ENCODE results near the gene VSTM4.

Gene VSTM4

DNA sequence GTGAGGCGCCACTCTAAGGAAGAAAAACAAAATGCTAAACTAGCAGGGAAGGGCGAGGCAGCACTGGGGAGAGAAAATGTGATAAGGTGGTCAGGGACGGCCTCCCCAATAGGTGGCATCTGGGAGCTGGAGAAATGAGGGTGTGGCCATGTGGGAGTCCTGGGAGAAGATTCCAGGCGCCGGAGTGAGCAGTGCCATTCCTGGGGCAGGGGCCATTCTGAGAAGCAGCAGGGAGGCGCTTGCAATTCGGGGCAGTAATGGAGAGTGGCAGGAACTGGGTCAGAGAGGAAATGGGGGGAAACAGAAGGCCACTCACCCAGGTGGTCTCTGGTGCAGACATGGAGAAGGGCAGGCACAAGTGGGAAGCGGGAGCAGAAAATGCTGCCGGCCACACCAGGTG, 113.9 kb downstream of the VSTM4 start:
- no peak for DNase-seq

DNA sequence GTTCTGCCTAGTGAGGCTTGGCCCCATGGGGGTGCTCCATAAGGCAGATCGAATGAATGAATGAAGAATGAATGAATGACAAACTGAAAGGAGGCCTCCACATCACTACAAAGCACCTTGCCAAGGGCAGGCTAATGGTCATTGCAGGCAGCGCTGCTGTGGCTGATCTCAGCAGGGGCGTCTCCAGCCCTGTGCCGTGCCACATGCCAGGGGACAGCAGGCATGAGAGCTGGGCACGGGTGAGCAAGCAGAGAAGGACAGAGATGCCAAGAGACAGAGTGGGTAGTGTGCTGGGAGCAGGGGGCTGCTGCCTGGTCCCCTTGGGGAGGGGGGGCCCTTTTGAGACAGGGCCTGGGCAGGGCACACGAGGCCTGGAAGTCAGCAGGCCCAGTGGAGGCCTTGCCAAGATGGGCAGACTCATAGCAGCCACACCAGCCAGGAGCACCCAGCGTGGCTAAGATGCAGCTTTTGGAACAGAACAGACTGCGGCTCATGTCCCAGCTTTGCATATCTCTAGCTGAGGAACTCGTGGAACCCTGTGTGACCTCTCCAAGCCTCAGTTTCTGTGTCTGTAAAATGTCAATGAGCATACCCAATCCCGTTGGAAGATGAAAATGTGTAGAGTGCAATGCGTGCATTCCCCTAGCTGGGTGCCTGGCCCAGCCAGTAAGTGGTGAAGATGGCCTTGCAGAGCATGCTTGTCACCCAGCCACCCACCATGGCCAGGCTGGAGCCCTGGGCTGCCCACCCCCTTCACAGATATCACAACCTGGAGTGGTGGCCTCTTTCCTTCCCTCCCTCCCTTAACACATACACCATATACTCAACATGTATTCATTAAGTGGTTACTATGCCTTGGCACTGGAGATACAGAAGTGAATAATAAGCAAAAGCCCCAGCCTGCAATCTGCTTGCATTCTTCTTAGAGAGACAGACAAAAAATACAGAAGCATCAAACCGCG, 114.6 kb downstream of the VSTM4 start:
- no peak for DNase-seq

DNA sequence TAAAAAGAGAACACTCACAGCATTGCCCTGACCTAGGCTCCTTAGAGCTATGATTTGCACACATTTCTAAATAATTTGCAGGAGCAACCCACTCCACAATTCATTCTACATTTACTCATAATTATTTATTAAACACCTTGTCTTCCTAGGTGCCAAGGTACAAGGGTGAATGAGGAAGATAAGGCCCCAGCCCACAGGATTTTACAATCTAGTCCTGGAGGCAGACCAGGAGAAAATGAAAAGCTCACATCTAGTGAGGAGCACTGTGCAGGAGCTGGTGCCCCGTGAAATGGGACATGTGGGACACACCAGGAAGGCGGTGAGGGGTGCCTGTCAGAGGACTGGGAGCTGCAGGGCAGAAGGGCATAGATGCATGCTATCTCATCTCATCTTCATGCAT, 116.0 kb downstream of the VSTM4 start:
- DNase-seq = no peak

DNA sequence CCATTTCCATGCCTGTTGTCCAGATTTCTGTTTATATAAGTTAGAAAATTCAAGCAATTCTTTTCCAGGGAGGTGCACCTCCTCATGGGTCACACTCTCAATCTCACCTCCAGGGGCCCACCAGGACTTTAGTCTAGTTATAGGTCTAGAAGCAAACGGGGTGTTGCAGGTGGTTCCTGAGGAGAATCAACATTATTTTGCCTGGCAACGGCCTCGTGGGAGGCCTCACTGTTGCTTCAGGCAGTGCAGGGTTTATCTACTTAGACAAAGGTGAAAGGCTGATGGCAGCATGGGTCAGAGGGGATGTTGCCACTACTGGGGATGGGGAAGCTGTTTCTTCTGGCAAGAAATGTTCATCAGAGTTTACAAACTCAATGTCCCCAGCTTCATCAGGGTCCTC, 119.0 kb downstream of the VSTM4 start:
- DNase-seq = no peak

DNA sequence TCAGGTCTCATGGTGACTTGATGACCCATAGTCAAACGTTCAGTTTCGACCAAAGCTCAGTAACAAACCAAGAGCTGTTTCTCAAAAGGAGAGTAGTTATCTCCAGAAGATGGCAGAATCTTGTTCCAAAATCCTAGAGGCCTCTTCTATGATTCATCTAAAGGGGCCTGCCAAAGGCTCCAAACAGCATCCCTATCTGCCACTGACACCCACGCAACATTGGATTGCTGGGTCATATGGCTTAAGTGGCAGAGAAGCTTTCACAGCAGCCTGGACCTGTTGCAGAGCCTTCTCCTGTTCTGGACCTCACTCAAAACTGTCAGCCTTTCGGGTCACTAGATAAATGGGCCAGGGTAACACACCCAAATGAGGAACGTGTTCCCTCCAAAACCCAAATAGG, 121.7 kb downstream of the VSTM4 start:
- no peak for DNase-seq

DNA sequence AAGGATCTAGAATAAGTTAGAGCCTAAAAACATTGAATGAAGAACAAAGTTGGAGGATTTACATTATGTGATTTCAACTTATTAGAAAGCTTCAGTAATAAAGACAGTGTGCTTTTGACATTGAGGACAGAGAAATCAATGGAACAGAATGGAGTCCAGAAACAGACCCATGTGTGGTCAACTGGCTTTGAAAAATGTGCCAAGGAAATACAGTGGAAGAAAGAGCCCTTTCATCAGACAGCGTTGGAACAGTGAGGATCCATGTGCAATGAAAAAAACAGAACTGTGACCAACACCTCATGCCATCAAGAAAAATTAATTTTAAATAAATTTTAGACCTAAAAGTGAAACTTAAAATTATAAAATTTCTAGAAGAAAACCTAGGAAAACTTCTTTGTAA, 125.1 kb downstream of the VSTM4 start:
- DNase-seq = no peak

DNA sequence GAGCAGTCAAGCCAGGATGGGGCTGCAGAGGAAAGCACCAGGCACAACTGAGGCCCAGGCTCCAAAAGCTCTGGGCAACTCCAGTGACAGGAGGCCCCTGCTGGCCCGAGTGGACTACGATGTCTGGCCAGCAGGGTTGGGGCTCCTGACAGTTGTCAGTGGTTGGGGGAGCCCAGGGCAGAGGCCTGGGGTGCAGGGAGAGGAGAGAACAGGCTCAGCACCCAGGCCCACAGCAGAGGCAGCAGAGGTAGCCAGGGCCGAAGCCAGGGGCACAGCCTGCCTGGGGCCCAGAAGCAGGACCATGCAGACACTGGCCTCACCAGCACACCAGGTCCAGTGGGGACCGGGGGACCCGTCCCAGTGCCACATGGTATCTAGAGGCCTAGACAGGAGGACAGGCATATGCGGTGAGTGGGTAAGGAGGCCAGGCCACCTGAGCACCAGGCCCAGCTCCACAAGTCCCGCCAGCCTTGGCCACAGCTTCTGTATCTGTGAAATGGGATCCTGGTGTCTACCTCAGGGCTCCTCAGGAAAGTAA, 129.6 kb downstream of the VSTM4 start:
- DNase-seq = no peak

DNA sequence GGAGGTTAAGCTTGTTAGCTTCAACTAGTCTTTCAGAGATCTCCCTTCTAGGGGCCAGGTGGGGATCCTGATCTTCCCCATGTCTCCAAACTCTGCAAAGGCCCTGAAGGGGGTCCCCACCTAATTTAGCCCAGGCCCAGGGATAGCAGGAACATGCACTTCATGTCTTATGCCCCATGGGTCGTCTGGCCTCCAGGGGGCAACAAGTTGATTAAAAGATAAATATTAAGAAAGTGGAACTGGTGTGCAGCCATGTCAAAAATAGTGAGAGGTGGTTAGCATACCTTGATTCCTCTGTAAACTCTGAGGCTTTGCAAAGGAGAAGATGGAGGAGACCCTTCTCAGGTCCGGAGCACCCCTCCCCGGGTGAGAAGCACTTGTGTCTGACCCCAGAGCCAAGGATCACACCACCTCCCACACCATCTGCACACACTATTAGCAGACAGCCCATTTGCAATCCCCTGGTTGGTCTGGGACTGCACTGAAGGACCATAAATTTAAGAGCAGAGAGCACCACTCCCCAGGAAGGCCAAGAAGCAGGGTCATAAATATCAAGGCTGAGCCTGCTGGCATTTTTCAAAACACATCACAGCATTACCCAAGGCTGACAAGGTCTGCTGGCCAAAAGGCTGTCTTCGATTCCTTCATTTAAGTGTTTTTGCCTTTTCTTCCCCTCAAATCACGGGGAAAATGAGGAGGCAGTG, 131.5 kb downstream of the VSTM4 start:
- peak in 1 of 2 experiments; percentile 14 for DNase-seq

DNA sequence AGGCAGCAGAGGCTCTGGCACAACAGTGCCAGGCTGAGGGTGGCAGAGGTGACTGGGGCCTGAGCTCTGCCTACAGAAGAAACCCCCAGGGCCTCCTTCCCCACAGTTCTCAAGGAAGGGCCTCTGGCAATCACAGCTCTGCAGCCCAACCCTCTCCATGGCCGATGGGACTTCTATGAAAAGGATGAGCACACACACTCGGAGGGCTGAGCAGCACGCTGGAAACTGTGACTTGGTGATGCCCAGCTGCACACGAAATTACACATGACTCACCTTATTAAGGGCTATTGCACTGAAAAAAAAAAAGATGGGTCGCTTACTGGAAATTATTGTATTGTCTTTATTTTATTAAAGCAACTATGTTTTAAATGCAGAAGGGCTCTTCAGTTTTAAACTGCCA, 132.7 kb downstream of the VSTM4 start:
- DNase-seq = no peak

DNA sequence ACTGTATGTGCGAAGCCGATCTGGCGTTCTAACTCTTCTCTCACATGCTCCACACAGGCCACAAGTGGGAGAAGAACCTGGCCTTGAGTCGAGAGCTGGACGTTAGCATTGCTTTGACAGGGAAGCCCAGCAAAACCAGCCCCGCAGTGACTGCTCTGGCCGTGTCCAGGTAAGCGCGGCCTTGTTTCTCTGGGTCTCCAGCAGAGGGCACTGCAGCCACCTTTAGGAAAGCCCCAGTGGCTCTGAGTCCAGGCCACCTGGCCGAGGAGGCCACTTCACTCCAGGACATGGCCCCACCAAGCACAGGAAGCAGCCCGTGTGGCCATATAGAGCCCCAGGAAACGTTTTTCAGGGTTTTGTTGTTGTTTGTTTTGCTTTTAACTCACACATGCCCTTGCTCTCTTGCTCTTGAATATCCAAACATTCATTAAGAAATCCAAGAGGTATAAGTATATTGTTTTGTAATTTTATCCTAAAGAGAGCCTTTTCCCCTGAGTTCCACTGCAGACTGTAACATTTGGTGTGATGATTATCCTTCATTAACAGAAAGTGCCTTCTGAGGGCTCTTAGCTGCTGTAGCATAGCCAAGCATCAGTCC, 133.9 kb downstream of the VSTM4 start:
- DNase-seq = peak in 1 of 2 experiments; percentile 43

DNA sequence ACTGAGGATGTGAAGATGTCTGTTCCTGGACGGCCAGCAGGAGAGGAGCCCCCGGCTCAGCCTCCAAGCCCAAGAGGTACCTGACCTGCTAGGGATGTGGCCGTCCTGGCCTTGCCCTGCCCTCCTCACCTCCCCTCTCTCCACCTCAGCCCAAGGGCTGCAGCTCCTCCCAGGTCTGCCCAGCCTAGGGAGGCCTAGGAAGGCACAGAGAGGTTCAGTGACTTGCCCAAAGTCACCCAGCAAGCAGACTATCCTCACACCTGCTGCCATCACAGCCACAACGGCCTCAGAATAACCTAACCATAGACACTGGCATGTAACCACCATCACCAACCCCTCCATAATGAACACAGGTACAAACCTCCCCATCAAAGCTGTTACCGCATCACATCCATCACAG, 137.0 kb downstream of the VSTM4 start:
- DNase-seq = no peak

DNA sequence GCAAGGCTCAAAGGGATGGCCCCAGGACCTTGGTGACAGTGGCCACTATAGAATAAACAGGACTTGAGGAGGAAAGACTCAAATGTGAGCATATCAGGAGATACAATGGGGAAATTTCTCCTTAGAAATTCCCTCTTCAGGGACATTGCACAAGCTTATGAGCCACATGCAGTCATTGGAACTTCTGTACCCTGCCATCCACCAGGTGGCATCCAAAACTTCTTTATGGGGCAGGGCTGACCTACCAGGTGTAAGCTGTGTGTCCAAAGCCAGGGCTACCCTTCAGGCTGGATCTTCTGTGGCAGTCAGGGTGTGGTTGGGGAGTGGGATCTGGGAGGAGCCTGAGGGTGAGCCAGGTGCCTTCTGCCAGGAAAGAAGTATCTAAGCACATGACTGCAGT, 139.1 kb downstream of the VSTM4 start:
- peak in 1 of 2 experiments; percentile 15 for DNase-seq

DNA sequence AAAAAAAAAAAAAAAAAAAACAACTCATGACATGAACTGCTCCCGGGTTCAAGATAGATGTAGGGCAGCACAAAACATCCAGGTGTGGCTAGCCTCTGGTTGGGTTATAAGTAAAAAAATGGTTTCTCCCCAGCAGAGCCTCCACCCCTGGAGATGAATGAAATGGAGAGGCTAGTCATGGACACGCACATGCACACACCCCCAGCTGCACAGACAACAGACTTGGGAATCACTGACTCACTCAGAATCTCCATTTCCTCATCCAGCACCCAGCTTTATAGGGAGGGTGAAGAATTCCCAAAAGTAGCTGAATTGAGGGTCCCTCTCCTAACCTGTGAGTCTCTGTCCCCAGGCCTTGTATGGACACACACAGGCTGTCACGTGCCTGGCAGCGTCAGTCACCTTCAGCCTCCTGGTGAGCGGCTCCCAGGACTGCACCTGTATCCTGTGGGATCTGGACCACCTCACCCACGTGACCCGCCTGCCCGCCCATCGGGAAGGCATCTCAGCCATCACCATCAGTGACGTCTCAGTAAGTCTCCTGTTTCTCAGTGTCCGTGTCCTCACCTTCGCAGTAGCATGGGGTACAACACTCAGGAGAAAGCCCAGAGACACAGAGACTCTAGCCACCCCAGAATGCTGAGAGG, 140.7 kb downstream of the VSTM4 start:
- DNase-seq = no peak

DNA sequence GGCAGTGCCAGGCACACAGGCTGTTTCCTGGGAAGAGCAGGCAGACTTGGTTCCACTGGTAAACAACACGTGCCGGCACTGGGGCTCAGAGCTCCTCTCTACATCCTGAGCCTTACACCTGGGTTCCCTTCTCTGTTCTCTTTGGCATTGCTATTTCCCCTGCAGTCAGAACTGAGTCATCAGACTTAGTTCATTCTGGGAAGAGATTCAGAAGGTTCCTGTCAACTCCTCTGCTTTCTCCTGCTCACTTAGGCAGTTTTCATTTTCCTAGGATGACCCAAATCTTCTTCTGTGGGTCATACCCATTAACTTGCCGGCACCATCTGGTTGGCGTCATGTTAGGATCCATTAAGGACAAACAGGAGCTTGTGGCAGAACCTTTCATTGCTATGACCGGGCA, 142.3 kb downstream of the VSTM4 start:
- no peak for DNase-seq

DNA sequence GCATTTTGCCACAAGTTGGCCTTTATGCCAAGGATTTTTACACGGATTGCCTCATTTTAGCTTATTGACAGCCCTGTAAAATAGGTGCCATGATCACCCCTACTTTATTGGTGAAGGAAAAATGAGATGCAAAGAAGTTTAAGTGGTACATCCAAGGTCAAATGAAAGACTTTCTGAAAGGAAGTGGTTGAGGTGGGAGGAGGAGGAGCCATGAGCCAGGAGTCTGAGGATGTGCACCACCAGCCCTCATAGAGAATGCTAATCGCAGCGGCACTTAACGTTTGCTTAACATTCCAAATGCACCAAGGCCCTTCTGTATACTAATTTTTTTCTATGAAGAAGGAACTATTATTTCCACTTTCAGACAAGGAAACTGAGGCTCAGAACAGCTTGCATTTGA, 144.7 kb downstream of the VSTM4 start:
- DNase-seq = no peak

DNA sequence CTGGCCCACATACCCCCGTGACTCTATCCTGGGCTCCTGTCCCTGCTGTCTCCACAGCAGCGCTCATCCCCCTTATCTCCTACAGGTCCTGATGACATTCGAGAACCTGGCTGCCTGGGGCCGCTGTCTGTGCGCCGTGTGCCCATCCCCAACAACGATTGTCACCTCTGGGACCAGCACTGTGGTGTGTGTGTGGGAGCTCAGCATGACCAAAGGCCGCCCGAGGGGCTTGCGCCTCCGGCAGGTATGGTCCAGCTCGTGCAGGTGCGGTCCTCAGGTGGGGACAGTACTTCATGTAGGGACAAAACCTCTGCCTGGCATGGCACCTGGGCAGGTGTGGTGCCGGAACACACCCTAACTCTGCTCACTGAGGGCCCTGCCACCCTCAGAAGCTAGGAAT, 145.3 kb downstream of the VSTM4 start:
- DNase-seq = no peak

DNA sequence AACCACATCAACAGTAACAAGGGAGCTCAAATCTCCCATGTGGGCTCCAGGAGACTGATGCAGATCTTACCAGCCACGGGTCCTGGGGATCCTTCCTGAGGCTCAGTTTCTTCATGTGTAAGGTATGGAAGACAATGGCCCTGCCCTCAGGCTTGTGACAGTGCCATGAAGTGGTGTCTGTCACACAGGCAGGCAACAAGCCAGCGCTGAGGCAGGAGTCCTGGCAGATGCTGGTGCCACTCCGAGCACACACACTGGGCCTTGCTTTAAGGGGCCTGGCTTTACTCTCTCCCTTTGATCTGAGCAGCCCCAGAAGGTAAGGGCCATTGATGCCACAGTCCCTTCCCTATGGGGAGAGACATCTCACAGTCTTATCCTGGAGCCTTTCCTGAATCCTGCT, 147.3 kb downstream of the VSTM4 start:
- DNase-seq = no peak

DNA sequence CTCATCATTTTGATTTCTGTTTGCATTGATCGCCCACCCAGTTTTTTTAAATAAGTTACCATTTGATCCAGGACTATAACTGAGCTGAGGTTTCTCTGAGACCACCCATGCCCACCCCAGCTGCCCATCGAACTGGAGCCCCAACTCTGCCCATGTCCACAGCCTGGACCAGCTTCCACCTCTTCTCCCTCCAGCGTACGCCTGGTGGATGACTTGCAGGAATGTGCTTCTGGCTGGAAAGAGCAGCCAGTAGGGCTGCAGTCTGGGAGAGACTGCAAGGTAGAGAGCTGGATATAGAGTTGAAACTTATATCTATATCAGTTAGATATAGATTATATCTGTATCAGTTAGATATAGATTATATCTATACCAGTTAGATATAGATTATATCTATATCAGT, 149.9 kb downstream of the VSTM4 start:
- no peak for DNase-seq
